OCI-LY7 (cell line): ENCODE data around the gene SLC66A2. TPM values are rescaled to one million over a fixed set of nuclear protein-coding genes. Genes with fewer than 3 reads are reported as not detected.

Experiments used
- BruUV-seq: library from RNA; stranded (reverse); fragments of 400-500 nt; replicated peaks from 2 replicates; lab custom pipeline; 2021; lab: Mats Ljungman, UMichigan
- CTCF ChIA-PET: fragments of 300-600 bp; sonication (Branson Sonifier 250); formaldehyde crosslinking; loops from one replicate; lab custom pipeline; 2022; ENCODE audit warnings: antibody characterized with exemption; ENCODE audit not compliant: unreplicated experiment; lab: Charles Lee
- POLR2A ChIA-PET: fragments of 300-600 bp; sonication (Branson Sonifier 250); formaldehyde crosslinking; loops from one replicate; lab custom pipeline; 2022; ENCODE audit warnings: antibody characterized with exemption; lab: Charles Lee
- DNase-seq: peaks from one replicate; pipeline ENCODE4 v3.0.0-alpha.2; 2015; ENCODE audit warnings: low spot score
- H2AFZ ChIP-seq: fragments of 200-600 bp; sonication (generic), shearing (Covaris generic); 2 replicates; pipeline ENCODE4 v1.6.1; 2014; ENCODE audit warnings: mild to moderate bottlenecking, antibody characterized with exemption, low read length, moderate library complexity
- H3K27ac ChIP-seq: fragments of 200-600 bp; sonication (generic); 2 replicates; pipeline ENCODE4 v1.5.1; 2014; ENCODE audit warnings: mixed run types, low read depth, mild to moderate bottlenecking, moderate library complexity, low read length, inconsistent platforms; ENCODE audit not compliant: poor library complexity, severe bottlenecking
- H3K36me3 ChIP-seq: fragments of 200-600 bp; sonication (generic); 2 replicates; pipeline ENCODE4 v1.6.1; 2014; ENCODE audit warnings: mild to moderate bottlenecking, antibody characterized with exemption, low read length, moderate library complexity, mixed read lengths; ENCODE audit not compliant: insufficient read depth
- H3K4me1 ChIP-seq: fragments of 200-600 bp; sonication (generic); 2 replicates; pipeline ENCODE4 v1.5.1; 2014; ENCODE audit warnings: mild to moderate bottlenecking, low read length; ENCODE audit not compliant: insufficient read depth, poor library complexity, severe bottlenecking
- H3K4me2 ChIP-seq: fragments of 200-600 bp; sonication (generic); 2 replicates; pipeline ENCODE4 v1.6.1; 2014; ENCODE audit warnings: mild to moderate bottlenecking, low read length
- H3K4me3 ChIP-seq: fragments of 200-600 bp; sonication (generic); 2 replicates; pipeline ENCODE4 v1.5.1; 2014; ENCODE audit warnings: mild to moderate bottlenecking, low read depth, low read length; ENCODE audit not compliant: poor library complexity, severe bottlenecking
- H3K79me2 ChIP-seq: fragments of 200-600 bp; sonication (generic); 2 replicates; pipeline ENCODE4 v1.6.1; 2016; ENCODE audit warnings: low read depth, mild to moderate bottlenecking, low read length, moderate library complexity, mixed read lengths; ENCODE audit not compliant: insufficient read depth
- H3K9me2 ChIP-seq: fragments of 200-600 bp; sonication (generic); 2 replicates; pipeline ENCODE4 v1.6.1; 2016; ENCODE audit warnings: mild to moderate bottlenecking, low read length, mixed read lengths; ENCODE audit not compliant: insufficient read depth
- H3K9me3 ChIP-seq: fragments of 200-600 bp; sonication (generic); 2 replicates; pipeline ENCODE4 v1.6.1; 2014; ENCODE audit warnings: mild to moderate bottlenecking, mixed run types, low read length, mixed read lengths
- H4K20me1 ChIP-seq: fragments of 200-600 bp; sonication (generic); 2 replicates; pipeline ENCODE4 v1.6.1; 2014; ENCODE audit warnings: mild to moderate bottlenecking, antibody characterized with exemption, low read length, moderate library complexity, mixed read lengths; ENCODE audit not compliant: insufficient read depth
- EZH2phosphoT487 ChIP-seq: fragments of 200-600 bp; sonication (generic); IDR thresholded peaks from 2 replicates; pipeline ENCODE4 v1.6.1; 2018; ENCODE audit warnings: low read depth, borderline replicate concordance, mild to moderate bottlenecking, mixed run types, antibody characterized with exemption, low read length, moderate library complexity, mixed read lengths
- intact Hi-C: fragments of 100-400 bp; cut with micrococcal nuclease; formaldehyde crosslinking; loops from one replicate; pipeline ENCODE4 v1.10.0; 2022; ENCODE audit not compliant: unreplicated experiment
- total RNA-seq, 2 experiments: library from RNA; depleted of rRNA in 1 of 2; stranded (reverse); fragments of >200 nt in 1 of 2; shearing (Covaris generic) in 1 of 2; gene quantifications; 2 replicates each; pipeline ENCODE4 v1.2.3, GENCODE V29; 2014 to 2022
- TF ChIP-seq, protein P1 (sequence below): fragments of 200-600 bp; sonication (generic); conservative IDR thresholded peaks from 2 replicates; pipeline ENCODE4 v1.5.1; 2014; ENCODE audit warnings: mild to moderate bottlenecking, antibody characterized with exemption, low read length, moderate library complexity, mixed read lengths

The SLC66A2 gene
- total RNA-seq, 2 experiments from 2014 or later: 14.5 to 17.9 TPM

DNA sequence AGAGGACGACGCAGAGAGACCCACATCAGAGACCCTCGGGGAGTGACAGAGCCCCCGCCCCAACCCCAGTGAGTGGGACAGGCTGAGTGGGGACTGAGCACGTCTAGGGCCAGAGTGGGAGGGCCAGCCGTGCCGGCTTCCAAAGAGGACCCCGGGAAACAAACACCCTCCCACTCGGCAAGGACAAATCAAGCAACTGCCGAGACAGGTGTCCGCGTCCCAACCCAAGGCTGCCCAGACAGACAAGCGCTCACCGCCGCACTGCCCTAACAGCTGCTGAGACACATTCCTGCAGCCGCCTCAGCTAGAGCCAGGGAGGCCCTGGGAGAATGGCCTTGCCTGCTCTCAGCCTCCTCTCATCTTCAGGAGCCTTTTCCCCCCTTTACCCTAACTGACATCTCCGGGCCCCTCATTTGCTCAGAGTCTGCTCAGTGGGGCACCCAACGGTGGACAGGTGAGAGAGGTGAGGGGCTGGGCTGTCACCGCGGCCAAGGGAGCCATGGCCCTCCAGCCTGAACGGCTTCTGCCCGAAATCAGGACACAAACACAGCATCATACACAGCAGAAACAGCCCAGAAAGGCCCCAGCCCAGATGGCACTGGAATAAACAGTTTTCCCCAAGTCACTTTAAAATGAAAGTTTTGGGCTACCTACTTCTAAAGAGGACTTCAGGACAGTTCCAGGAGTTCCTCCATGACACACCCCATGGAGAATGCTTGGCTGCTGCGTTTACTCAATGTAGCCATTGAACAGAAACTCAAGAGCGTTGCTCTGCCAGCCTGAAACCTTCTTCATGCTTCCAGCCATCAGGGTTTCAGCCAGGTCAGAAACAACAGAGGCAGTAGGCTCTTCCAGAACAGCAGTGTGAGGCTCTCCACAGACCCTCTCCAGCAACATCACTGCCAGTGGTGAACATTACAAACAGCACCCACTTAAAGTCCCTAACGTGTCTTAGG, 23.6 kb downstream of the SLC66A2 start:
- H3K4me2 ChIP-seq: no peak overlapping the region
- POLR2A ChIA-PET: no interaction called here
- peaks cover 24% of the 10 kb centered on the region; the same call in 1 of the 2 replicates for H3K9me3 ChIP-seq
- no peak overlapping the region for H3K4me3 ChIP-seq
- no peaks in the 10 kb centered on the region for H4K20me1 ChIP-seq
- H3K4me1 ChIP-seq: no peaks in the 10 kb centered on the region
- DNase-seq: no peak
- 0 out of 2 replicates have a peak, but pooled peaks cover 5% of the 10 kb centered on the region for H3K79me2 ChIP-seq
- CTCF ChIA-PET: no interaction called here
- no peaks in the 10 kb centered on the region for H3K9me2 ChIP-seq
- BruUV-seq: no TSS peak
- no peak for TF ChIP-seq EZH2phosphoT487
- TF ChIP-seq, protein P1, sequence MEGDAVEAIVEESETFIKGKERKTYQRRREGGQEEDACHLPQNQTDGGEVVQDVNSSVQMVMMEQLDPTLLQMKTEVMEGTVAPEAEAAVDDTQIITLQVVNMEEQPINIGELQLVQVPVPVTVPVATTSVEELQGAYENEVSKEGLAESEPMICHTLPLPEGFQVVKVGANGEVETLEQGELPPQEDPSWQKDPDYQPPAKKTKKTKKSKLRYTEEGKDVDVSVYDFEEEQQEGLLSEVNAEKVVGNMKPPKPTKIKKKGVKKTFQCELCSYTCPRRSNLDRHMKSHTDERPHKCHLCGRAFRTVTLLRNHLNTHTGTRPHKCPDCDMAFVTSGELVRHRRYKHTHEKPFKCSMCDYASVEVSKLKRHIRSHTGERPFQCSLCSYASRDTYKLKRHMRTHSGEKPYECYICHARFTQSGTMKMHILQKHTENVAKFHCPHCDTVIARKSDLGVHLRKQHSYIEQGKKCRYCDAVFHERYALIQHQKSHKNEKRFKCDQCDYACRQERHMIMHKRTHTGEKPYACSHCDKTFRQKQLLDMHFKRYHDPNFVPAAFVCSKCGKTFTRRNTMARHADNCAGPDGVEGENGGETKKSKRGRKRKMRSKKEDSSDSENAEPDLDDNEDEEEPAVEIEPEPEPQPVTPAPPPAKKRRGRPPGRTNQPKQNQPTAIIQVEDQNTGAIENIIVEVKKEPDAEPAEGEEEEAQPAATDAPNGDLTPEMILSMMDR: no peak
- H2AFZ ChIP-seq: no peak overlapping the region
- peaks cover 31% of the 10 kb centered on the region for H3K36me3 ChIP-seq
- H3K27ac ChIP-seq: no peak overlapping the region
- intact Hi-C loops: no loop called here

GRCh38 chr18:79926715-79927606, 24.5 kb downstream of the SLC66A2 start:
- CTCF ChIA-PET: no interaction called here
- Histone ChIP-seq H3K79me2 (0 out of 2 replicates have a peak, but pooled peaks cover 5% of the 10 kb centered on the region), H3K36me3 (peaks cover 31% of the 10 kb centered on the region), H3K27ac (no peak overlapping the region), H4K20me1 (no peaks in the 10 kb centered on the region), H3K4me2 (no peak overlapping the region), H2AFZ (no peak overlapping the region), H3K4me3 (no peak overlapping the region), H3K4me1 (no peaks in the 10 kb centered on the region), H3K9me2 (no peaks in the 10 kb centered on the region), H3K9me3 (peaks cover 15% of the 10 kb centered on the region; the same call in 1 of the 2 replicates)
- TF ChIP-seq, protein P1: no peak
- TF ChIP-seq EZH2phosphoT487: no peak
- POLR2A ChIA-PET: interaction anchor here (0.6 kb wide), 1 partner anchor 686 kb away, joined by 5 read pairs; no protein-coding TSS in a partner anchor
- intact Hi-C loops: no loop called here
- BruUV-seq: no TSS peak
- no peak for DNase-seq
